HCT116 (cell line): Measurements from ENCODE around the gene HMGN2. TPM values are rescaled to one million over a fixed set of nuclear protein-coding genes. Genes with fewer than 3 reads are reported as not detected.

Source experiments
- ATAC-seq: fragments of 200-7000 bp; cut with Tn5 transposase; 2 replicates; pipeline ENCODE4 v1.9.1; 2020; ENCODE audit warnings: mild to moderate bottlenecking, moderate library complexity
- BruUV-seq: library from RNA; stranded (reverse); fragments of 400-500 nt; replicated peaks from 2 replicates; lab custom pipeline; 2021; lab: Mats Ljungman, UMichigan
- CTCF ChIA-PET: fragments of 300-600 bp; sonication (Branson Sonifier 250); formaldehyde crosslinking; loops from one replicate; lab custom pipeline; 2021; ENCODE audit warnings: antibody characterized with exemption; lab: Charles Lee
- POLR2A ChIA-PET: fragments of 300-600, 350-600 bp; sonication (Branson Sonifier 250); formaldehyde crosslinking; loops from one replicate; lab custom pipeline; 2021; ENCODE audit warnings: antibody characterized with exemption; lab: Charles Lee
- RAD21 ChIA-PET, 2 experiments: fragments of 300-600 bp; sonication (Branson Sonifier 250); formaldehyde crosslinking; loops; one replicate each; lab custom pipeline; 2023; ENCODE audit warnings: low total read pairs in 2 of 2; ENCODE audit not compliant: uncharacterized antibody in 2 of 2, unreplicated experiment in 2 of 2, low non-redundant PET in 1 of 2; lab: Charles Lee
- DNase-seq: peaks from one replicate; pipeline ENCODE4 v3.0.0-alpha.2; 2010; ENCODE audit warnings: low read depth, low spot score
- H2AFZ ChIP-seq: fragments of 200-600 bp; shearing (Covaris generic), sonication (generic); 2 replicates; pipeline ENCODE4 v1.6.1; 2017; ENCODE audit warnings: low read depth, mixed run types, mixed read lengths, antibody characterized with exemption, low read length; ENCODE audit not compliant: poor library complexity, severe bottlenecking
- H3K27ac ChIP-seq: 2 replicates; pipeline ENCODE4 v1.5.1; 2012; ENCODE audit warnings: low read depth, low read length
- H3K27me3 ChIP-seq: fragments of 200-600 bp; sonication (generic); 2 replicates; pipeline ENCODE4 v1.6.1; 2016; ENCODE audit warnings: mixed run types, low read length, mixed read lengths; ENCODE audit not compliant: insufficient read depth
- H3K36me3 ChIP-seq, 2 experiments: fragments of 200-500 bp in 1 of 2; fragments of 200-600 bp in 1 of 2; sonication (Bioruptor generic) in 1 of 2; sonication (generic) in 1 of 2; 2 replicates each; pipeline versions ENCODE4 v1.5.1 to v1.6.1; 2014 to 2016; ENCODE audit warnings: low read length in 2 of 2, inconsistent platforms in 1 of 2, mixed read lengths in 1 of 2, mixed run types in 1 of 2; ENCODE audit not compliant: insufficient read depth in 2 of 2, control insufficient read depth in 1 of 2
- H3K4me1 ChIP-seq, 2 experiments: fragments of 200-600 bp in 1 of 2; sonication (generic) in 1 of 2; 2 replicates each; pipeline versions ENCODE4 v1.5.1 to v1.6.1; 2012 to 2017; ENCODE audit warnings: low read length in 2 of 2, inconsistent platforms in 1 of 2, mild to moderate bottlenecking in 1 of 2, mixed read lengths in 1 of 2, mixed run types in 1 of 2, moderate library complexity in 1 of 2; ENCODE audit not compliant: insufficient read depth in 2 of 2, control insufficient read depth in 1 of 2
- H3K4me2 ChIP-seq: fragments of 200-600 bp; sonication (generic); 2 replicates; pipeline ENCODE4 v1.6.1; 2017; ENCODE audit warnings: mixed run types, low read length, mixed read lengths
- H3K4me3 ChIP-seq, 2 experiments: fragments of 200-600 bp in 1 of 2; sonication (generic) in 1 of 2; replicated peaks in 1 of 2; 2 replicates each; pipeline ENCODE4 v1.5.1; 2011 to 2016; ENCODE audit warnings: low read length in 2 of 2, control low read depth in 1 of 2, low read depth in 1 of 2, mild to moderate bottlenecking in 1 of 2, mixed read lengths in 1 of 2, mixed run types in 1 of 2
- H3K79me2 ChIP-seq: fragments of 200-600 bp; sonication (generic); 2 replicates; pipeline ENCODE4 v1.6.1; 2017; ENCODE audit warnings: mild to moderate bottlenecking, mixed run types, low read length, moderate library complexity, mixed read lengths; ENCODE audit not compliant: insufficient read depth
- H3K9ac ChIP-seq: fragments of 200-600 bp; sonication (generic); 2 replicates; pipeline ENCODE4 v1.6.1; 2016; ENCODE audit warnings: low read length, mixed read lengths
- H3K9me2 ChIP-seq: fragments of 200-600 bp; sonication (generic), shearing (Covaris generic); 2 replicates; pipeline ENCODE4 v1.6.1; 2017; ENCODE audit warnings: mixed run types, mild to moderate bottlenecking, moderate library complexity; ENCODE audit not compliant: insufficient read depth
- H3K9me3 ChIP-seq, 2 experiments: fragments of 200-500 bp in 1 of 2; fragments of 200-600 bp in 1 of 2; sonication (Bioruptor generic) in 1 of 2; sonication (generic) in 1 of 2; 2 replicates each; pipeline ENCODE4 v1.6.1; 2014 to 2017; ENCODE audit warnings: low read length in 2 of 2, mixed read lengths in 2 of 2, inconsistent platforms in 1 of 2, low read depth in 1 of 2, mild to moderate bottlenecking in 1 of 2, mixed run types in 1 of 2, moderate library complexity in 1 of 2; ENCODE audit not compliant: control insufficient read depth in 1 of 2, insufficient read depth in 1 of 2
- H4K20me1 ChIP-seq: fragments of 200-600 bp; sonication (generic), shearing (Covaris generic); 2 replicates; pipeline ENCODE4 v1.6.1; 2017; ENCODE audit warnings: mixed run types, mild to moderate bottlenecking, moderate library complexity; ENCODE audit not compliant: insufficient read depth
- CBX3 ChIP-seq: IDR thresholded peaks from 2 replicates; pipeline ENCODE4 v1.6.1; 2012; ENCODE audit warnings: low read depth
- ELF1 ChIP-seq: IDR thresholded peaks from 2 replicates; pipeline ENCODE4 v1.6.1; 2012; ENCODE audit warnings: low read depth, borderline replicate concordance
- EZH2phosphoT487 ChIP-seq: fragments of 200-600 bp; IDR thresholded peaks from 2 replicates; pipeline ENCODE4 v1.6.1; 2018; ENCODE audit warnings: antibody characterized with exemption, borderline replicate concordance
- FOSL1 ChIP-seq: IDR thresholded peaks from 2 replicates; pipeline ENCODE4 v1.6.1; 2012; ENCODE audit warnings: low read depth
- JUND ChIP-seq: IDR thresholded peaks from 2 replicates; pipeline ENCODE4 v1.6.1; 2012
- SIN3A ChIP-seq: IDR thresholded peaks from 2 replicates; pipeline ENCODE4 v1.6.1; 2012; ENCODE audit warnings: low read depth
- ZFX ChIP-seq: fragments of 450-650 bp; IDR thresholded peaks from 2 replicates; pipeline ENCODE4 v1.6.1; 2017
- intact Hi-C: fragments of 100-400 bp; cut with micrococcal nuclease; formaldehyde crosslinking; loops from 2 replicates; pipeline ENCODE4 v1.10.0; 2022
- total RNA-seq: library from RNA; stranded (reverse); gene quantifications from one replicate; pipeline ENCODE4 v1.2.1, GENCODE V29; 2021; ENCODE audit not compliant: unreplicated experiment
- TF ChIP-seq, protein P1 (sequence below): IDR thresholded peaks from 2 replicates; pipeline ENCODE4 v1.6.1; 2012; ENCODE audit warnings: low read depth
- TF ChIP-seq, protein P2 (sequence below): IDR thresholded peaks from 2 replicates; pipeline ENCODE4 v1.6.1; 2012

The HMGN2 gene
- total RNA-seq, 1 experiment from 2014 or later = 483 TPM

GRCh38 chr1:26496861-26497260 lies 24.6 kb downstream of the HMGN2 start:
- RAD21 ChIA-PET = interaction anchor here in 1 of 2 experiments (0.7 kb wide), 1 partner anchor 31 kb away, joined by 5 read pairs; no protein-coding TSS in a partner anchor

More at GRCh38 chr1:26496861-26497260, 24.6 kb downstream of the HMGN2 start:
- Histone ChIP-seq H3K27me3 (no peaks in the 10 kb centered on the region), H3K4me3 (no peak overlapping the region), H2AFZ (no peak overlapping the region), H3K36me3 (no peaks in the 10 kb centered on the region), H3K4me2 (no peak overlapping the region), H3K9me3 (no peaks in the 10 kb centered on the region), H3K79me2 (no peaks in the 10 kb centered on the region), H3K9me2 (no peaks in the 10 kb centered on the region), H3K4me1 (peaks cover 7 to 24% of the 10 kb centered on the region in 2 experiments; a peak in 3 of 4 replicates), H3K27ac (no peak overlapping the region), H3K9ac (no peak overlapping the region), H4K20me1 (no peaks in the 10 kb centered on the region)
- CTCF ChIA-PET = interaction anchor here (0.7 kb wide), 1 partner anchor 592 kb away, joined by 4 read pairs; no protein-coding TSS in a partner anchor
- TF ChIP-seq ELF1 = no peak
- TF ChIP-seq, protein P1, sequence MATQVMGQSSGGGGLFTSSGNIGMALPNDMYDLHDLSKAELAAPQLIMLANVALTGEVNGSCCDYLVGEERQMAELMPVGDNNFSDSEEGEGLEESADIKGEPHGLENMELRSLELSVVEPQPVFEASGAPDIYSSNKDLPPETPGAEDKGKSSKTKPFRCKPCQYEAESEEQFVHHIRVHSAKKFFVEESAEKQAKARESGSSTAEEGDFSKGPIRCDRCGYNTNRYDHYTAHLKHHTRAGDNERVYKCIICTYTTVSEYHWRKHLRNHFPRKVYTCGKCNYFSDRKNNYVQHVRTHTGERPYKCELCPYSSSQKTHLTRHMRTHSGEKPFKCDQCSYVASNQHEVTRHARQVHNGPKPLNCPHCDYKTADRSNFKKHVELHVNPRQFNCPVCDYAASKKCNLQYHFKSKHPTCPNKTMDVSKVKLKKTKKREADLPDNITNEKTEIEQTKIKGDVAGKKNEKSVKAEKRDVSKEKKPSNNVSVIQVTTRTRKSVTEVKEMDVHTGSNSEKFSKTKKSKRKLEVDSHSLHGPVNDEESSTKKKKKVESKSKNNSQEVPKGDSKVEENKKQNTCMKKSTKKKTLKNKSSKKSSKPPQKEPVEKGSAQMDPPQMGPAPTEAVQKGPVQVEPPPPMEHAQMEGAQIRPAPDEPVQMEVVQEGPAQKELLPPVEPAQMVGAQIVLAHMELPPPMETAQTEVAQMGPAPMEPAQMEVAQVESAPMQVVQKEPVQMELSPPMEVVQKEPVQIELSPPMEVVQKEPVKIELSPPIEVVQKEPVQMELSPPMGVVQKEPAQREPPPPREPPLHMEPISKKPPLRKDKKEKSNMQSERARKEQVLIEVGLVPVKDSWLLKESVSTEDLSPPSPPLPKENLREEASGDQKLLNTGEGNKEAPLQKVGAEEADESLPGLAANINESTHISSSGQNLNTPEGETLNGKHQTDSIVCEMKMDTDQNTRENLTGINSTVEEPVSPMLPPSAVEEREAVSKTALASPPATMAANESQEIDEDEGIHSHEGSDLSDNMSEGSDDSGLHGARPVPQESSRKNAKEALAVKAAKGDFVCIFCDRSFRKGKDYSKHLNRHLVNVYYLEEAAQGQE = no peak
- no peak for TF ChIP-seq FOSL1
- no peak for TF ChIP-seq SIN3A
- TF ChIP-seq EZH2phosphoT487 = no peak
- TF ChIP-seq, protein P2, sequence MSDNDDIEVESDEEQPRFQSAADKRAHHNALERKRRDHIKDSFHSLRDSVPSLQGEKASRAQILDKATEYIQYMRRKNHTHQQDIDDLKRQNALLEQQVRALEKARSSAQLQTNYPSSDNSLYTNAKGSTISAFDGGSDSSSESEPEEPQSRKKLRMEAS = no peak
- no peak for TF ChIP-seq ZFX
- TF ChIP-seq CBX3 = no peak
- no peak for TF ChIP-seq JUND
- no peak for DNase-seq
- BruUV-seq = no TSS peak
- ATAC-seq = no peak
- intact Hi-C loops = no loop called here
- POLR2A ChIA-PET = no interaction called here
